Neural cell (in vitro differentiated cells): ENCODE results near the gene PRPSAP1.
A peak's percentile ranks its signal among the peaks of the same experiment; 100 is the strongest.

ENCODE experiments used
- EP300 ChIP-seq: fragments of 450-650 bp; conservative IDR thresholded peaks from 2 replicates; pipeline ENCODE4 v1.6.1; 2014; ENCODE audit warnings: antibody characterized with exemption, mild to moderate bottlenecking, moderate library complexity; ENCODE audit not compliant: poor library complexity, severe bottlenecking
- EZH2 ChIP-seq: fragments of 200-600, 300-800 bp; shearing (Covaris generic), sonication (generic); IDR thresholded peaks from 2 replicates; pipeline ENCODE4 v1.6.1; 2014; ENCODE audit warnings: antibody characterized with exemption, low read length, borderline replicate concordance, mild to moderate bottlenecking; ENCODE audit not compliant: insufficient read depth, poor library complexity, severe bottlenecking
- MXI1 ChIP-seq: fragments of 450-650 bp; conservative IDR thresholded peaks from 2 replicates; pipeline ENCODE4 v1.6.1; 2014; ENCODE audit warnings: antibody characterized with exemption, mild to moderate bottlenecking; ENCODE audit not compliant: poor library complexity, severe bottlenecking
- POLR2AphosphoS5 ChIP-seq: IDR thresholded peaks from 2 replicates; pipeline ENCODE4 v1.6.1; 2012
- RAD21 ChIP-seq: fragments of 450-650 bp; conservative IDR thresholded peaks from 2 replicates; pipeline ENCODE4 v1.6.1; 2014; ENCODE audit warnings: antibody characterized with exemption, mild to moderate bottlenecking, moderate library complexity
- SMC3 ChIP-seq: fragments of 450-650 bp; conservative IDR thresholded peaks from 2 replicates; pipeline ENCODE4 v1.6.1; 2014; ENCODE audit warnings: antibody characterized with exemption, mild to moderate bottlenecking, moderate library complexity; ENCODE audit not compliant: poor library complexity
- TAF1 ChIP-seq: IDR thresholded peaks from 2 replicates; pipeline ENCODE4 v1.6.1; 2012; ENCODE audit warnings: low read depth
- TF ChIP-seq, protein P1 (sequence below): fragments of 450-650 bp; IDR thresholded peaks from 2 replicates; pipeline ENCODE4 v1.5.1; 2014; ENCODE audit warnings: antibody characterized with exemption, mild to moderate bottlenecking, moderate library complexity; ENCODE audit not compliant: poor library complexity, severe bottlenecking
- TF ChIP-seq, protein P2 (sequence below): IDR thresholded peaks from 2 replicates; pipeline ENCODE4 v1.6.1; 2012; ENCODE audit warnings: borderline replicate concordance

DNA sequence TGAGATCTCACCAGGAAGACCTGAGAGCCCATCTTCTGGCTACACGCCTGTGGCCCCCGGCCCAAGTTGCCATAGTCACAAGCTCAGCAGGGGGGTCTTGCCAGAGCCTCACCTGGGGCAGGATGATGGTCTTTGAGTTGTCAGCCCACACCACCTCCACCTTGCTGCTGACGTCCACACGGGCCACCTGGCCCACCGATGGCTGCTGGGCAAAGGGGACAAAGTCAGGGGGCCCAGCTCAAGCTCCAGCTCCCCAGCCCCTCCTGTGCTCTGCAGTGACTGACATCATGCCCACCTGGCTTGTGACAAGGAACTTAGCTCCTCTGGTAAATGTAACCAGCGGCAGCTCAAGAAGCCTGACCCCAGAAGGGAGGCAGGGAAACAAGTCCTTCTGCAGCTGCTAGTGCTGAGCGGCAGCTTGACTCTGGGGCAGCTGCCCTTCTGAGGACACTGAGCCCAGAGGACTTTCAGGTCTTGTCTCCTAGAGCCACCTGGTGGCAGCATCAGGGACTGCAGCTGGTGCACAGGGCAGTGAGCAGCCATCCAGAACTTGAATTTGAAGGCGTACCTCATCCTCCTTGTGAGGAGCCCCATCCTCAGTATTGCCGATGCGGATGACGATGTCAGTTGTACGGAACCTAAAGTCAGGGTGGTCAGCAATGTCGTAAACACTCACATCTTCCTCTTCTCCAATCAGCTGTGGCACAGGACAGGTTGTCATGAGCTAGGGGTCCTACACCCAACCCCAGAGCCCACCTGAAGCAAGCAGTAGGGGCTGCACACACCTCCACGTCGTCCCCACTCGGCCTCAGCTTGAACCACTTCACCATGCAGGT, 44.2 kb upstream of the PRPSAP1 start:
- TF ChIP-seq, protein P1, sequence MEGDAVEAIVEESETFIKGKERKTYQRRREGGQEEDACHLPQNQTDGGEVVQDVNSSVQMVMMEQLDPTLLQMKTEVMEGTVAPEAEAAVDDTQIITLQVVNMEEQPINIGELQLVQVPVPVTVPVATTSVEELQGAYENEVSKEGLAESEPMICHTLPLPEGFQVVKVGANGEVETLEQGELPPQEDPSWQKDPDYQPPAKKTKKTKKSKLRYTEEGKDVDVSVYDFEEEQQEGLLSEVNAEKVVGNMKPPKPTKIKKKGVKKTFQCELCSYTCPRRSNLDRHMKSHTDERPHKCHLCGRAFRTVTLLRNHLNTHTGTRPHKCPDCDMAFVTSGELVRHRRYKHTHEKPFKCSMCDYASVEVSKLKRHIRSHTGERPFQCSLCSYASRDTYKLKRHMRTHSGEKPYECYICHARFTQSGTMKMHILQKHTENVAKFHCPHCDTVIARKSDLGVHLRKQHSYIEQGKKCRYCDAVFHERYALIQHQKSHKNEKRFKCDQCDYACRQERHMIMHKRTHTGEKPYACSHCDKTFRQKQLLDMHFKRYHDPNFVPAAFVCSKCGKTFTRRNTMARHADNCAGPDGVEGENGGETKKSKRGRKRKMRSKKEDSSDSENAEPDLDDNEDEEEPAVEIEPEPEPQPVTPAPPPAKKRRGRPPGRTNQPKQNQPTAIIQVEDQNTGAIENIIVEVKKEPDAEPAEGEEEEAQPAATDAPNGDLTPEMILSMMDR, result peak; percentile 94
- TF ChIP-seq POLR2AphosphoS5 (no peak), MXI1 (no peak), EP300 (no peak), EZH2 (no peak), SMC3 (peak; percentile 95), RAD21 (peak; percentile 89), TAF1 (no peak)
- TF ChIP-seq, protein P2, sequence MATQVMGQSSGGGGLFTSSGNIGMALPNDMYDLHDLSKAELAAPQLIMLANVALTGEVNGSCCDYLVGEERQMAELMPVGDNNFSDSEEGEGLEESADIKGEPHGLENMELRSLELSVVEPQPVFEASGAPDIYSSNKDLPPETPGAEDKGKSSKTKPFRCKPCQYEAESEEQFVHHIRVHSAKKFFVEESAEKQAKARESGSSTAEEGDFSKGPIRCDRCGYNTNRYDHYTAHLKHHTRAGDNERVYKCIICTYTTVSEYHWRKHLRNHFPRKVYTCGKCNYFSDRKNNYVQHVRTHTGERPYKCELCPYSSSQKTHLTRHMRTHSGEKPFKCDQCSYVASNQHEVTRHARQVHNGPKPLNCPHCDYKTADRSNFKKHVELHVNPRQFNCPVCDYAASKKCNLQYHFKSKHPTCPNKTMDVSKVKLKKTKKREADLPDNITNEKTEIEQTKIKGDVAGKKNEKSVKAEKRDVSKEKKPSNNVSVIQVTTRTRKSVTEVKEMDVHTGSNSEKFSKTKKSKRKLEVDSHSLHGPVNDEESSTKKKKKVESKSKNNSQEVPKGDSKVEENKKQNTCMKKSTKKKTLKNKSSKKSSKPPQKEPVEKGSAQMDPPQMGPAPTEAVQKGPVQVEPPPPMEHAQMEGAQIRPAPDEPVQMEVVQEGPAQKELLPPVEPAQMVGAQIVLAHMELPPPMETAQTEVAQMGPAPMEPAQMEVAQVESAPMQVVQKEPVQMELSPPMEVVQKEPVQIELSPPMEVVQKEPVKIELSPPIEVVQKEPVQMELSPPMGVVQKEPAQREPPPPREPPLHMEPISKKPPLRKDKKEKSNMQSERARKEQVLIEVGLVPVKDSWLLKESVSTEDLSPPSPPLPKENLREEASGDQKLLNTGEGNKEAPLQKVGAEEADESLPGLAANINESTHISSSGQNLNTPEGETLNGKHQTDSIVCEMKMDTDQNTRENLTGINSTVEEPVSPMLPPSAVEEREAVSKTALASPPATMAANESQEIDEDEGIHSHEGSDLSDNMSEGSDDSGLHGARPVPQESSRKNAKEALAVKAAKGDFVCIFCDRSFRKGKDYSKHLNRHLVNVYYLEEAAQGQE, result no peak
